Stimulated activated CD8-positive, alpha-beta memory T cell treated with anti-CD3 and anti-CD28 coated beads, Interleukin-4, amount 100 ng/mL, for 24 hours (primary cell): ENCODE results near the gene DCHS2.

Source experiments
- DNase-seq: peaks from one replicate; pipeline ENCODE4 v3.0.0-alpha.2; 2020; ENCODE audit warnings: low read depth

Gene DCHS2

GRCh38 chr4:154491341-154492271, at the start of gene DCHS2:
DCHS2 (minus strand) TSS chr4:154491799; CDS start chr4:154491355, 444 bp downstream.
- DNase-seq: no peak

- no peak for DNase-seq
Measured at GRCh38 chr4:154534296-154534695, 42.7 kb upstream of the DCHS2 start.

GRCh38 chr4:154529728-154530519, 38.3 kb upstream of the DCHS2 start:
- DNase-seq: no peak

GRCh38 chr4:154528869-154529268, 37.3 kb upstream of the DCHS2 start:
- no peak for DNase-seq

- no peak for DNase-seq
Measured at GRCh38 chr4:154527308-154527707, 35.7 kb upstream of the DCHS2 start.

- no peak for DNase-seq
Measured at GRCh38 chr4:154526151-154526550, 34.6 kb upstream of the DCHS2 start.

GRCh38 chr4:154521607-154522006, 30.0 kb upstream of the DCHS2 start:
- no peak for DNase-seq

GRCh38 chr4:154519214-154519613, 27.6 kb upstream of the DCHS2 start:
- no peak for DNase-seq

- DNase-seq: no peak
Measured at GRCh38 chr4:154517591-154517990, 26.0 kb upstream of the DCHS2 start.

GRCh38 chr4:154516318-154517029, 24.9 kb upstream of the DCHS2 start:
- DNase-seq: no peak

GRCh38 chr4:154511981-154512380, 20.4 kb upstream of the DCHS2 start:
- DNase-seq: no peak

- DNase-seq: no peak
Measured at GRCh38 chr4:154511548-154511947, 19.9 kb upstream of the DCHS2 start.

GRCh38 chr4:154507156-154507555, 15.6 kb upstream of the DCHS2 start:
- no peak for DNase-seq

- no peak for DNase-seq
Measured at GRCh38 chr4:154506253-154506652, 14.7 kb upstream of the DCHS2 start.

- DNase-seq: no peak
Measured at GRCh38 chr4:154503598-154503997, 12.0 kb upstream of the DCHS2 start.

- no peak for DNase-seq
Measured at GRCh38 chr4:154502111-154502510, 10.5 kb upstream of the DCHS2 start.

- no peak for DNase-seq
Measured at GRCh38 chr4:154497889-154498288, 6.3 kb upstream of the DCHS2 start.

- DNase-seq: no peak
Measured at GRCh38 chr4:154495867-154496266, 4.3 kb upstream of the DCHS2 start.

GRCh38 chr4:154492288-154492687, 689 bp upstream of the DCHS2 start:
- no peak for DNase-seq

GRCh38 chr4:154490583-154491340, 837 bp downstream of the DCHS2 start:
- DNase-seq: no peak

GRCh38 chr4:154490234-154490582, 1.4 kb downstream of the DCHS2 start:
- DNase-seq: no peak
